8988T (cell line): ENCODE results near the gene CFAP299.

Experiments used
- DNase-seq: peaks from one replicate; pipeline ENCODE4 v3.0.0; 2011

The CFAP299 gene

DNA sequence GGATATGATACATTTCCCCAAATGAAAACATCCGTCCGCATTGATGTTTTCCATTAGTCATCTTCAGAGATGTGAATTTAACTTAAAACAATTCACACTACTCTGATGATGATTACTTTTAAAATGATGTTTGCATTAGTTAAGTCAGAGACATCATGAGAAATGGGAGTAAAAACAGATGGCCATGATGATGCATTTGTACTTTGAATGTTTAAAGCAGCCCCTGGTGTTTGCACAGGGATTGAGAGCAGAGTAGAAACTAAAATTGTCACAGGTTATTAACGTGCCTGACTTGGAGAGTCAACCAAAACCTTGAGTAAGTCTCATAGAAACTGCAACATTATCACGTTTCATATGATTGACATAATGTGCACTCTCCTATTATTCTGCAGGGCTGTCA is 117.2 kb downstream of the CFAP299 start:
- no peak for DNase-seq

- DNase-seq: no peak
Observed at GRCh38 chr4:80454040-80454439, 118.5 kb downstream of the CFAP299 start.

GRCh38 chr4:80454556-80454955 is 119.0 kb downstream of the CFAP299 start:
- DNase-seq: no peak

- DNase-seq: no peak
Observed at GRCh38 chr4:80459918-80460473, 124.5 kb downstream of the CFAP299 start.

DNA sequence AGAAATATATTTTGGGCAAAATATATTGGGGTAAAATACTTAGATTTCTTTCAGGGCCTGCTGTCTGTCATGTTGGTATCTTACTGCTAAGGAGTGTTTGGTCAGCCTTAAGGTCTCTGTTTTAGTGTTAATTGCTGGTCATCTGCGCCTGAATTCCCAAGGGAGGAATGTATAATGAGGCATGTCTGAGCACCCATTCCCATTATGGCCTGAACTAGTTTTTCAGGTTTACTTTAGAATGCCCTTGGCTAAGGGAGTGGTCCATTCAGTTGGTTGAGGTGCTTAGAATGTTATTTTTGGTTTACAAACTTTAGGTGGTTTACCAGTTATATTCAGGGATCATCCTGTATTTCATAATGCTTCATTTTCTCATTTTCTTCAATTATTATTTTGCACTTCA is 125.9 kb downstream of the CFAP299 start:
- no peak for DNase-seq

DNA sequence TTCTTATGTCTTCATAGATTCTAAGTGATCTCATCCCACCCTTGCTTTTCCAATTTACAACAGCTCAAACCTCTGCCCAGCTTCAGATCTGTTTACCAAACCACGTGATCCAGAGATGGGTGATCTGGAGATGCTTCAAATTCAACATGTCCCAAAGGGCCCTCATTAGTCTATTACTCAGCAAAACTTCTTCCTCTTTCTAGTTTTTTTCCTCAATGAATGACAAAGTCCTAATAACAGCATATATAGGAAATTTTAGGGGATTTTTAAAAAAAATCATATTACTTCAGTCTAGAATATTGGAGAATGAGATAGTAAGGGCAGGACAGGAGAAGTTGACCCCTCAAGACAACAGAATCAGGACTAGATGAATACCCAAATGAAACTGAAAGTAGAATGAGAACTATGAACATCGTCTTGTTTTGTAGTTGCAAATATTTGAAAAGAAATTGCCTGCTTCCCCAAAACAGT is 127.1 kb downstream of the CFAP299 start:
- DNase-seq: no peak

- DNase-seq: no peak
Observed at GRCh38 chr4:80463509-80463908, 128.0 kb downstream of the CFAP299 start.

DNA sequence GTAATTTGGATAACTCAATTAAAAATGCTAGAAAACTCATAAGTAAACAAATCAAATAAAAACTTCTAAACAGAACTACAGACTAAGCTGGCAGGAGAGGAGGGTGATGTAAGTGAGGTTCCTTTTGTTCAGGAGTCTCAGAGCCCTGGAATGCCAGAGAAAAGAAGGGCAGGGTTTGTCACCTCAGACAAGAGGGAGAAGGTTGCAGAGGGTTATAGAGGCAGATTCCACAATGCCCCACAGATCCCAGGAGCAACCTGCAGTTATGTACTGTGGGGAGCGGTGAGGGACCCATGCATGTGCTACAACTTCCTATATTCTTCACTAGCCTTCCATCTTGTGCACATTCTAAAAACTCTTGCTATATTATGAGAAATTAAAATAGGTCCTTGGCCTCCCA is 129.7 kb downstream of the CFAP299 start:
- no peak for DNase-seq

GRCh38 chr4:80465736-80466135 is 130.2 kb downstream of the CFAP299 start:
- no peak for DNase-seq

DNA sequence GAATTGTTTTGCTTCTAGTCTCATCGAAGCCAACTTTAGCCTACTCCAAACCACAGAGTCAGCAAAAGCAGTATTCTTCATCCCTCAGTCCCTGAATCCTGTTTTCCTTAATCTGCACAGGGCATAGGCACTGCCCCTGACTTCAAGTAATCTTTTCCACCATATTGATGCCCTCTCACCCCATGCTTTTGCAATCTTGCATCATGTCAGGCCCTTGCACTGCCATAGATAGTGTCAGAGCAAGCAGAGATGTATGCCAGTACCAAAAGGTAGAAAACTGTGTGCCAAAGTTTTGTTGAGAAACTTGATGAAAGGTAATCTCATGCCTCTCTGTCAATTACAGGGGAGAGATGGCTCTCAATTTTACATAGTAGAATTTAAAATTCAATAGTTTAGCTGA is 131.1 kb downstream of the CFAP299 start:
- DNase-seq: no peak

GRCh38 chr4:80471756-80472155 is 136.2 kb downstream of the CFAP299 start:
- no peak for DNase-seq

GRCh38 chr4:80475236-80475635 is 139.7 kb downstream of the CFAP299 start:
- no peak for DNase-seq

GRCh38 chr4:80475798-80476197 is 140.3 kb downstream of the CFAP299 start:
- no peak for DNase-seq

DNA sequence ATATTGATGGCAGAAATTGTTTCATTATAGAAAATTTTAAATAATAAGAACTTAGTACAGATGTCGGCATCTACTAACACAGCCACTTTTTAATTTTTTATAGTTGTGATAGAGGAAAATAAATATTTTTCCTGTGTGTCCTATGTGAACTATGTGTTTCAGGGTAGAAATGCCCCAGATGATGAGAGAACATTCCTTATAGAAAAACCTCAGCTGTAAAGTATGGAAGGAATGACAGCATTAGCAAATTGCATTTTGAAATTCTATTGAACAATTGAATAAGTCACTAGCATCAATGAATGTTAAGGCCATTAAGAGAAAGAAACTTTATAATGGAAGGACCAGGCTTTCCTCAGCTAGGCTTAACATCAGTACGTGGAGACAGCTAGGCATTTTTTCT is 149.2 kb downstream of the CFAP299 start:
- no peak for DNase-seq

GRCh38 chr4:80486603-80487002 is 151.1 kb downstream of the CFAP299 start:
- no peak for DNase-seq

- no peak for DNase-seq
Observed at GRCh38 chr4:80489798-80490197, 154.3 kb downstream of the CFAP299 start.

DNA sequence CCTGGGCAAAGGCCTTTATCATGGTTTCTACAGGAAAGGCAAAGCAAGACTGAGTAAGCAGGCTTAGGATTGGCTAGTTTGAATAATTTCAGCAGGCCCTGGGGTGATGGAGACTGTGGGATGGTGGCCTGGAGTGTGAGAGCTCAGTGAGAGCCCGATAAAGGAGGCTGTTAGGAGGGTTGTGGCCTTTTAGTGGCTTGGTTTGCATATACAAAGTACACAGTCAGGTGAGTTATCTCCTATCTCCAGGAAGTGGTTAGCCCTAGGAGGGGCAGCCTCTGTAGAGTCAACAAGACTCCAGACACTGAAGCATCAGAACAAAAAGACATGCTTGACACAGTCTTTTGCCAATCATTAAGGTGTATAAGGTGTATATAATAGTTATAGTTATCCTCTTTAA is 157.2 kb downstream of the CFAP299 start:
- no peak for DNase-seq

GRCh38 chr4:80495865-80496264 is 160.3 kb downstream of the CFAP299 start:
- no peak for DNase-seq

- DNase-seq: no peak
Observed at GRCh38 chr4:80498725-80499124, 163.2 kb downstream of the CFAP299 start.

GRCh38 chr4:80500613-80501012 is 165.1 kb downstream of the CFAP299 start:
- no peak for DNase-seq

DNA sequence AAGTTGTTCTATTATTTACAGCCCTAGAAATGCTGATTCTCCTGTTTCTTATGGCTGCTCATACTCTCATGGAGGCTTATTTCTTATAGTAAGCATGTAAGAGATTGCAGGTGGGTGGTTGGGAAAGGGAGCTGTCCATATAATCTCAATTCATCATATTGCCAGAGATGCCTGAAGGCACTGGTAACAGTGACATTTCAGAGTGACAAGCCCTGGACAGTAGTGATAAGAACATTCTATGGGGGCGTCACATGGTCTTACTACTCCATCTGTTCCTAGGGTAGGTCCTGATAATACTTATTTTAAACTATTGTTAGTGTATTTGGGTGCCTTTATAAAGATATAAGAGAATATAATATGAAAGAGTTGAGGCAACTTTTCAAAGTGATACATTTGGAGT is 171.5 kb downstream of the CFAP299 start:
- DNase-seq: no peak

- DNase-seq: no peak
Observed at GRCh38 chr4:80507507-80507906, 172.0 kb downstream of the CFAP299 start.

DNA sequence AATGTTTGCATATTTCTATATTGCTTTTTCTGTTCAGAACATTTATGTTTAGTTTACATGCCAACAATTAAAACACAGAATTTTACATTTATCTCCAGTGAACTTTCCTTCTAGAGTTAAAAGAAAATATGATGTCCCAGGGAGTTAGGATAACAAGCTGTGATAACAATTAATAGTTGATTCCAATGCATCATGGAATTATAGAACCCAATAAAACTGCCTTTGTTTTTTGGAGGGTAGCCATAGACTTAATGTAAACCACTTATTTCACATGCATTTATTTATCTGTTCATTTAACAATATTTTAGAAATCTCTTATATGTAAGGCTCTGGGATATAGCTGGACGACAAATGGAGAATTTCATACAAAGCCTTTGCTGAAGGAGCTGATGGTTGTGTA is 180.0 kb downstream of the CFAP299 start:
- no peak for DNase-seq

DNA sequence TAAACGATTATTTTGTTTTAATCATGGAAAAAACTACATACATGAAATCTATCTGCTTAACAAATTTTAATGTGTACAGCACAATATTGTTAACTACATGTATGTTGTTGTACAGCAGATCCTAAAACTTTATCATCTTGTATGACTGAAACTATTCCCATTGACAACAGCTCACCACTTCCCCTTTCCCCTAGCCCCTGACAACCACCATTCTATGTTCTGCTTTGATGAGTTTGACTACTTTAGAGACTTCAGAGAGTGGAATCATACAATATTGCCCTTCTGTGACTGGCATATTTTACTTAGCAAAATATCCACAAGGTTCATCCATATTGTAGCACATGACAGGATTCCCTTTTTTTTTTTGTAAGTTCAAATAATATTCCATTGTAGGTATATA is 185.9 kb downstream of the CFAP299 start:
- DNase-seq: no peak

- no peak for DNase-seq
Observed at GRCh38 chr4:80526697-80527096, 191.2 kb downstream of the CFAP299 start.

- no peak for DNase-seq
Observed at GRCh38 chr4:80529026-80529425, 193.5 kb downstream of the CFAP299 start.
